ENCODE results near the gene DZIP1L. TPM values are rescaled to one million over a fixed set of nuclear protein-coding genes. Genes with fewer than 3 reads are reported as not detected.

Gene DZIP1L
- total and polyA plus RNA-seq, 2 experiments from 2014 or later, result 10.6 to 19.5 TPM

DNA sequence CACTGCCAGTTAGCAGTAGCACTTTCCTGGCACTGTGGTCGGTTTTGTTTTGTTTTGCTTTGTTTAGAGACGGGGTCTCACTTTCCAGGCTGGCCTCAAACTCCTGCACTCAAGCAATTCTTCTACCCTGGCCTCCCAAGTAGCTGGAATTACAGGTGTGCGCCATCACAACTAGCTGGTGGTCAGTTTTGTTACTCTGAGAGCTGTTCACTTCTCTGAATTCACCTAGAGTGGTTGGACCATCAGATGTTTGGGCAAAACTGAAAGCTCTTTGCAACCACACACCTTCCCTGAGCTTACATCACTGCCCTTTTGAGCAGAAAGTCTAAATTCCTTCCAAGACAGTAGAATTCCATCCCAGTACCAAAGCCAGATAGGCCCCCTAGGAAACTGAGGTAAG lies 82.8 kb downstream of the DZIP1L start (continued):
- TF ChIP-seq, protein P1, sequence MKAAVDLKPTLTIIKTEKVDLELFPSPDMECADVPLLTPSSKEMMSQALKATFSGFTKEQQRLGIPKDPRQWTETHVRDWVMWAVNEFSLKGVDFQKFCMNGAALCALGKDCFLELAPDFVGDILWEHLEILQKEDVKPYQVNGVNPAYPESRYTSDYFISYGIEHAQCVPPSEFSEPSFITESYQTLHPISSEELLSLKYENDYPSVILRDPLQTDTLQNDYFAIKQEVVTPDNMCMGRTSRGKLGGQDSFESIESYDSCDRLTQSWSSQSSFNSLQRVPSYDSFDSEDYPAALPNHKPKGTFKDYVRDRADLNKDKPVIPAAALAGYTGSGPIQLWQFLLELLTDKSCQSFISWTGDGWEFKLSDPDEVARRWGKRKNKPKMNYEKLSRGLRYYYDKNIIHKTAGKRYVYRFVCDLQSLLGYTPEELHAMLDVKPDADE (IDR thresholded peaks at IDR 0.05), result no peak
- TF ChIP-seq ZNF114 (CRISPR knock-in tag; IDR thresholded peaks at IDR 0.05), result no peak
- TF ChIP-seq ZNF331 (CRISPR knock-in tag; IDR thresholded peaks at IDR 0.05; ENCODE audit: low read depth), result no peak

DNA sequence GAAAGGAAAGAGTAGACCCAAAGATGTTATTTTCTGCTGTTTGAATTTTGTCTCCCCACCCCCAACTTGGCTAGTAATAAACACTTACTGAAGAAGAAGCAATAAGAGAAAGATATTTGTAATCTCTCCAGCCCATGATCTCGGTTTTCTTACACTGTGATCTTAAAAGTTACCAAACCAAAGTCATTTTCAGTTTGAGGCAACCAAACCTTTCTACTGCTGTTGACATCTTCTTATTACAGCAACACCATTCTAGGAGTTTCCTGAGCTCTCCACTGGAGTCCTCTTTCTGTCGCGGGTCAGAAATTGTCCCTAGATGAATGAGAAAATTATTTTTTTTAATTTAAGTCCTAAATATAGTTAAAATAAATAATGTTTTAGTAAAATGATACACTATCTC lies 83.9 kb downstream of the DZIP1L start:
- no peak overlapping the region for H3K27ac Mint-ChIP-seq
- Histone ChIP-seq H3K79me2 (replicated peaks; ENCODE audit: insufficient read depth) (no peaks in the 10 kb centered on the region), H2AFZ (no peak overlapping the region), H4K20me1 (replicated peaks; ENCODE audit: insufficient read depth) (no peaks in the 10 kb centered on the region), H3K9me2 (ENCODE audit: insufficient read depth) (peaks cover 7% of the 10 kb centered on the region; the same call in 1 of the 2 replicates), H3K27me3 (ENCODE audit: insufficient read depth) (no peaks in the 10 kb centered on the region), H3K36me3 (ENCODE audit: insufficient read depth) (no peaks in the 10 kb centered on the region), H3K4me1 (ENCODE audit: insufficient read depth) (no peaks in the 10 kb centered on the region), H3K4me3 (no peak overlapping the region), H3F3A (replicated peaks; ENCODE audit: low read depth) (no peaks in the 10 kb centered on the region), H3K27ac (ENCODE audit: low read depth) (no peak overlapping the region), H3K4me2 (no peak overlapping the region)
- no peaks in the 10 kb centered on the region for H3K36me3 Mint-ChIP-seq (ENCODE audit: low read depth)
- no peaks in the 10 kb centered on the region; the same call in 2 of the 3 replicates for H3K4me1 Mint-ChIP-seq
- no peak for DNase-seq (ENCODE audit: low spot score)
- H3K9me3 Mint-ChIP-seq, result no peaks in the 10 kb centered on the region
- no peak for ATAC-seq
- no peaks in the 10 kb centered on the region for H3K27me3 Mint-ChIP-seq (ENCODE audit: insufficient read depth, low read depth, poor library complexity)
- H3K4me3 Mint-ChIP-seq, result no peak overlapping the region
- TF ChIP-seq EZH2phosphoT487 (IDR thresholded peaks at IDR 0.05; ENCODE audit: unreplicated experiment), result no peak
- TF ChIP-seq POLR2AphosphoS5 (IDR thresholded peaks at IDR 0.05; ENCODE audit: low read depth), result no peak
- no peak for TF ChIP-seq EZH2 (IDR thresholded peaks at IDR 0.05; ENCODE audit: low read depth, unreplicated experiment)
- TF ChIP-seq ZNF331 (CRISPR knock-in tag; IDR thresholded peaks at IDR 0.05; ENCODE audit: low read depth), result no peak
- TF ChIP-seq, protein P2, sequence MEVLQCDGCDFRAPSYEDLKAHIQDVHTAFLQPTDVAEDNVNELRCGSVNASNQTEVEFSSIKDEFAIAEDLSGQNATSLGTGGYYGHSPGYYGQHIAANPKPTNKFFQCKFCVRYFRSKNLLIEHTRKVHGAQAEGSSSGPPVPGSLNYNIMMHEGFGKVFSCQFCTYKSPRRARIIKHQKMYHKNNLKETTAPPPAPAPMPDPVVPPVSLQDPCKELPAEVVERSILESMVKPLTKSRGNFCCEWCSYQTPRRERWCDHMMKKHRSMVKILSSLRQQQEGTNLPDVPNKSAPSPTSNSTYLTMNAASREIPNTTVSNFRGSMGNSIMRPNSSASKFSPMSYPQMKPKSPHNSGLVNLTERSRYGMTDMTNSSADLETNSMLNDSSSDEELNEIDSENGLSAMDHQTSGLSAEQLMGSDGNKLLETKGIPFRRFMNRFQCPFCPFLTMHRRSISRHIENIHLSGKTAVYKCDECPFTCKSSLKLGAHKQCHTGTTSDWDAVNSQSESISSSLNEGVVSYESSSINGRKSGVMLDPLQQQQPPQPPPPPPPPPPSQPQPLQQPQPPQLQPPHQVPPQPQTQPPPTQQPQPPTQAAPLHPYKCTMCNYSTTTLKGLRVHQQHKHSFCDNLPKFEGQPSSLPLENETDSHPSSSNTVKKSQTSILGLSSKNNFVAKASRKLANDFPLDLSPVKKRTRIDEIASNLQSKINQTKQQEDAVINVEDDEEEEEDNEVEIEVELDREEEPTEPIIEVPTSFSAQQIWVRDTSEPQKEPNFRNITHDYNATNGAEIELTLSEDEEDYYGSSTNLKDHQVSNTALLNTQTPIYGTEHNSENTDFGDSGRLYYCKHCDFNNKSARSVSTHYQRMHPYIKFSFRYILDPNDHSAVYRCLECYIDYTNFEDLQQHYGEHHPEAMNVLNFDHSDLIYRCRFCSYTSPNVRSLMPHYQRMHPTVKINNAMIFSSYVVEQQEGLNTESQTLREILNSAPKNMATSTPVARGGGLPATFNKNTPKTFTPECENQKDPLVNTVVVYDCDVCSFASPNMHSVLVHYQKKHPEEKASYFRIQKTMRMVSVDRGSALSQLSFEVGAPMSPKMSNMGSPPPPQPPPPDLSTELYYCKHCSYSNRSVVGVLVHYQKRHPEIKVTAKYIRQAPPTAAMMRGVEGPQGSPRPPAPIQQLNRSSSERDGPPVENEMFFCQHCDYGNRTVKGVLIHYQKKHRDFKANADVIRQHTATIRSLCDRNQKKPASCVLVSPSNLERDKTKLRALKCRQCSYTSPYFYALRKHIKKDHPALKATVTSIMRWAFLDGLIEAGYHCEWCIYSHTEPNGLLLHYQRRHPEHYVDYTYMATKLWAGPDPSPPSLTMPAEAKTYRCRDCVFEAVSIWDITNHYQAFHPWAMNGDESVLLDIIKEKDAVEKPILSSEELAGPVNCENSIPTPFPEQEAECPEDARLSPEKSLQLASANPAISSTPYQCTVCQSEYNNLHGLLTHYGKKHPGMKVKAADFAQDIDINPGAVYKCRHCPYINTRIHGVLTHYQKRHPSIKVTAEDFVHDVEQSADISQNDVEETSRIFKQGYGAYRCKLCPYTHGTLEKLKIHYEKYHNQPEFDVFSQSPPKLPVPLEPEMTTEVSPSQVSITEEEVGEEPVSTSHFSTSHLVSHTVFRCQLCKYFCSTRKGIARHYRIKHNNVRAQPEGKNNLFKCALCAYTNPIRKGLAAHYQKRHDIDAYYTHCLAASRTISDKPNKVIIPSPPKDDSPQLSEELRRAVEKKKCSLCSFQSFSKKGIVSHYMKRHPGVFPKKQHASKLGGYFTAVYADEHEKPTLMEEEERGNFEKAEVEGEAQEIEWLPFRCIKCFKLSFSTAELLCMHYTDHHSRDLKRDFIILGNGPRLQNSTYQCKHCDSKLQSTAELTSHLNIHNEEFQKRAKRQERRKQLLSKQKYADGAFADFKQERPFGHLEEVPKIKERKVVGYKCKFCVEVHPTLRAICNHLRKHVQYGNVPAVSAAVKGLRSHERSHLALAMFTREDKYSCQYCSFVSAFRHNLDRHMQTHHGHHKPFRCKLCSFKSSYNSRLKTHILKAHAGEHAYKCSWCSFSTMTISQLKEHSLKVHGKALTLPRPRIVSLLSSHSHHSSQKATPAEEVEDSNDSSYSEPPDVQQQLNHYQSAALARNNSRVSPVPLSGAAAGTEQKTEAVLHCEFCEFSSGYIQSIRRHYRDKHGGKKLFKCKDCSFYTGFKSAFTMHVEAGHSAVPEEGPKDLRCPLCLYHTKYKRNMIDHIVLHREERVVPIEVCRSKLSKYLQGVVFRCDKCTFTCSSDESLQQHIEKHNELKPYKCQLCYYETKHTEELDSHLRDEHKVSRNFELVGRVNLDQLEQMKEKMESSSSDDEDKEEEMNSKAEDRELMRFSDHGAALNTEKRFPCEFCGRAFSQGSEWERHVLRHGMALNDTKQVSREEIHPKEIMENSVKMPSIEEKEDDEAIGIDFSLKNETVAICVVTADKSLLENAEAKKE (CRISPR knock-in tag; IDR thresholded peaks at IDR 0.05), result no peak
- TF ChIP-seq, protein P1 (IDR thresholded peaks at IDR 0.05), result no peak
- TF ChIP-seq, protein P3, sequence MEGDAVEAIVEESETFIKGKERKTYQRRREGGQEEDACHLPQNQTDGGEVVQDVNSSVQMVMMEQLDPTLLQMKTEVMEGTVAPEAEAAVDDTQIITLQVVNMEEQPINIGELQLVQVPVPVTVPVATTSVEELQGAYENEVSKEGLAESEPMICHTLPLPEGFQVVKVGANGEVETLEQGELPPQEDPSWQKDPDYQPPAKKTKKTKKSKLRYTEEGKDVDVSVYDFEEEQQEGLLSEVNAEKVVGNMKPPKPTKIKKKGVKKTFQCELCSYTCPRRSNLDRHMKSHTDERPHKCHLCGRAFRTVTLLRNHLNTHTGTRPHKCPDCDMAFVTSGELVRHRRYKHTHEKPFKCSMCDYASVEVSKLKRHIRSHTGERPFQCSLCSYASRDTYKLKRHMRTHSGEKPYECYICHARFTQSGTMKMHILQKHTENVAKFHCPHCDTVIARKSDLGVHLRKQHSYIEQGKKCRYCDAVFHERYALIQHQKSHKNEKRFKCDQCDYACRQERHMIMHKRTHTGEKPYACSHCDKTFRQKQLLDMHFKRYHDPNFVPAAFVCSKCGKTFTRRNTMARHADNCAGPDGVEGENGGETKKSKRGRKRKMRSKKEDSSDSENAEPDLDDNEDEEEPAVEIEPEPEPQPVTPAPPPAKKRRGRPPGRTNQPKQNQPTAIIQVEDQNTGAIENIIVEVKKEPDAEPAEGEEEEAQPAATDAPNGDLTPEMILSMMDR (conservative IDR thresholded peaks at IDR 0.05; ENCODE audit: low read depth in 2 of 2), result no peak
- TF ChIP-seq JUNB (IDR thresholded peaks at IDR 0.05; ENCODE audit: unreplicated experiment), result no peak
- TF ChIP-seq STAT1 (IDR thresholded peaks at IDR 0.05; ENCODE audit: unreplicated experiment), result no peak
- no peak for TF ChIP-seq ZNF114 (CRISPR knock-in tag; IDR thresholded peaks at IDR 0.05)
- no peak for TF ChIP-seq NANOG (IDR thresholded peaks at IDR 0.05; ENCODE audit: borderline replicate concordance)
- TF ChIP-seq CREB1 (CRISPR knock-in tag; IDR thresholded peaks at IDR 0.05; ENCODE audit: low read depth), result no peak

Measured in GM23338 (cell line).